ENCODE measurements around the gene VMP1. TPM values are rescaled to one million over a fixed set of nuclear protein-coding genes. Genes with fewer than 3 reads are reported as not detected.
A peak's percentile ranks its signal among the peaks of the same experiment; 100 is the strongest.
"Not testable (repeated sequence)": the region's sequence is repeated elsewhere in the genome, so short reads cannot be mapped to it uniquely, and the experiment has no call there.

VMP1 gene
- total RNA-seq, 1 experiment from 2014 or later, result 236 TPM

DNA sequence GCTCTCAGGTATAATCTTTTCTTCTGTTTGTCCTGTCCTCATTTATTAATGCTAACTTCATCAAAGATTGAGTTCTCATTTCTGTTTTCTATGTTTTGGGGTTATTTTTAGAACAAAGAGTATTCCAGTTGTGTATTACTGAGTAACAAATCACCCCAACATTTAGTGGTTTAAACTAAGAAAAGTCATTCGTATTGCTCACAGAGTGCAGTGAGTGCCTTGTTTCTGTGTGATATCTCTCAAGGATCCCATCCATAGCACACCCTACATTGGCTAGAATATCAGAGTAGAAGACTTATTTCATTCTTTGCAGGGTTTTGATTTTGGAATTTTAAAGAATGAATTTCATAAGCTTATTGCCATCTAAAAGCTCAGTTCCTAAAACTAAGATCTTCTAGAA, 72.1 kb downstream of the VMP1 start:
- TF ChIP-seq EZH2 (IDR thresholded peaks at IDR 0.05; ENCODE audit: low read depth), result no peak
- TF ChIP-seq, protein P1, sequence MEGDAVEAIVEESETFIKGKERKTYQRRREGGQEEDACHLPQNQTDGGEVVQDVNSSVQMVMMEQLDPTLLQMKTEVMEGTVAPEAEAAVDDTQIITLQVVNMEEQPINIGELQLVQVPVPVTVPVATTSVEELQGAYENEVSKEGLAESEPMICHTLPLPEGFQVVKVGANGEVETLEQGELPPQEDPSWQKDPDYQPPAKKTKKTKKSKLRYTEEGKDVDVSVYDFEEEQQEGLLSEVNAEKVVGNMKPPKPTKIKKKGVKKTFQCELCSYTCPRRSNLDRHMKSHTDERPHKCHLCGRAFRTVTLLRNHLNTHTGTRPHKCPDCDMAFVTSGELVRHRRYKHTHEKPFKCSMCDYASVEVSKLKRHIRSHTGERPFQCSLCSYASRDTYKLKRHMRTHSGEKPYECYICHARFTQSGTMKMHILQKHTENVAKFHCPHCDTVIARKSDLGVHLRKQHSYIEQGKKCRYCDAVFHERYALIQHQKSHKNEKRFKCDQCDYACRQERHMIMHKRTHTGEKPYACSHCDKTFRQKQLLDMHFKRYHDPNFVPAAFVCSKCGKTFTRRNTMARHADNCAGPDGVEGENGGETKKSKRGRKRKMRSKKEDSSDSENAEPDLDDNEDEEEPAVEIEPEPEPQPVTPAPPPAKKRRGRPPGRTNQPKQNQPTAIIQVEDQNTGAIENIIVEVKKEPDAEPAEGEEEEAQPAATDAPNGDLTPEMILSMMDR (conservative IDR thresholded peaks at IDR 0.05), result no peak
- intact Hi-C loops (cut with micrococcal nuclease; ENCODE audit: unreplicated experiment), result no loop called here
- H3K4me1 ChIP-seq (replicated peaks; ENCODE audit: insufficient read depth), result peaks cover 56% of the 10 kb centered on the region
- no TSS peak for BruUV-seq (replicated peaks)
- ChIA-PET POLR2A (ENCODE audit: unreplicated experiment) (no interaction called here), CTCF (no interaction called here)
- peaks cover 30% of the 10 kb centered on the region for H3K36me3 ChIP-seq (ENCODE audit: low read depth)
- no peaks in the 10 kb centered on the region for H3K9me2 ChIP-seq (ENCODE audit: insufficient read depth)
- no peaks in the 10 kb centered on the region for H3K27me3 ChIP-seq (ENCODE audit: insufficient read depth, low read depth)
- no peak for DNase-seq
- H3K4me2 ChIP-seq, result no peak overlapping the region
- no peaks in the 10 kb centered on the region for H3K9me3 ChIP-seq (ENCODE audit: insufficient read depth, low read depth)
- H4K20me1 ChIP-seq (ENCODE audit: insufficient read depth), result no peaks in the 10 kb centered on the region
- no peak overlapping the region for H3K4me3 ChIP-seq
- peak overlapping the region; percentile 98; the same call in 1 of the 2 replicates for H3K27ac ChIP-seq
- H3F3A ChIP-seq (ENCODE audit: insufficient read depth, low read depth), result peaks cover 33% of the 10 kb centered on the region
- peaks cover 16% of the 10 kb centered on the region for H3K79me2 ChIP-seq (ENCODE audit: low read depth)
- no peak overlapping the region for H2AFZ ChIP-seq

DNA sequence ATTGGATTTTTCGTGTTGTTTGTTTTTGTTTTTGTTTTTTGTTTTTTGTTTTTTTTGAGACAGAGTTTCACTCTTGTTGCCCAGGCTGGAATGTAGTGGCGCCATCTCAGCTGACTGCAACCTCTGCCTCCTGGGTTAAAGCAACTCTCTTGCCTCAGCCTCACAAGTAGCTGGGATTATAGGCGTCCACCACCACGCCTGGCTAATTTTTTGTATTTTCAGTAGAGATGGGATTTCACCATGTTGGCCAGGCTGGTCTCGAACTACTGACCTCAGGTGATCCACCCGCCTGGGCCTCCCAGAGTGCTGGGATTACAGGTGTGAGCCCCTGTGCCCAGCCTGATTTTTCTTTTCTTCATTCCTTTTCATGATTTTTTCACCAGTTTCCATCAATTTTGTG, 73.1 kb downstream of the VMP1 start:
- intact Hi-C loops (cut with micrococcal nuclease; ENCODE audit: unreplicated experiment); H4K20me1 ChIP-seq (ENCODE audit: insufficient read depth); DNase-seq; H3K9me3 ChIP-seq (ENCODE audit: insufficient read depth, low read depth); POLR2A ChIA-PET (ENCODE audit: unreplicated experiment); H3K4me3 ChIP-seq; H3K4me2 ChIP-seq; CTCF ChIA-PET; H2AFZ ChIP-seq; BruUV-seq (replicated peaks); H3K27me3 ChIP-seq (ENCODE audit: insufficient read depth, low read depth); H3K9me2 ChIP-seq (ENCODE audit: insufficient read depth): not testable (repeated sequence)
- peaks cover 24% of the 10 kb centered on the region for H3K36me3 ChIP-seq (ENCODE audit: low read depth)
- H3K79me2 ChIP-seq (ENCODE audit: low read depth), result peaks cover 25% of the 10 kb centered on the region
- peak overlapping the region; percentile 98 for H3K27ac ChIP-seq
- H3K4me1 ChIP-seq (replicated peaks; ENCODE audit: insufficient read depth), result peaks cover 66% of the 10 kb centered on the region
- H3F3A ChIP-seq (ENCODE audit: insufficient read depth, low read depth), result peaks cover 43% of the 10 kb centered on the region

DNA sequence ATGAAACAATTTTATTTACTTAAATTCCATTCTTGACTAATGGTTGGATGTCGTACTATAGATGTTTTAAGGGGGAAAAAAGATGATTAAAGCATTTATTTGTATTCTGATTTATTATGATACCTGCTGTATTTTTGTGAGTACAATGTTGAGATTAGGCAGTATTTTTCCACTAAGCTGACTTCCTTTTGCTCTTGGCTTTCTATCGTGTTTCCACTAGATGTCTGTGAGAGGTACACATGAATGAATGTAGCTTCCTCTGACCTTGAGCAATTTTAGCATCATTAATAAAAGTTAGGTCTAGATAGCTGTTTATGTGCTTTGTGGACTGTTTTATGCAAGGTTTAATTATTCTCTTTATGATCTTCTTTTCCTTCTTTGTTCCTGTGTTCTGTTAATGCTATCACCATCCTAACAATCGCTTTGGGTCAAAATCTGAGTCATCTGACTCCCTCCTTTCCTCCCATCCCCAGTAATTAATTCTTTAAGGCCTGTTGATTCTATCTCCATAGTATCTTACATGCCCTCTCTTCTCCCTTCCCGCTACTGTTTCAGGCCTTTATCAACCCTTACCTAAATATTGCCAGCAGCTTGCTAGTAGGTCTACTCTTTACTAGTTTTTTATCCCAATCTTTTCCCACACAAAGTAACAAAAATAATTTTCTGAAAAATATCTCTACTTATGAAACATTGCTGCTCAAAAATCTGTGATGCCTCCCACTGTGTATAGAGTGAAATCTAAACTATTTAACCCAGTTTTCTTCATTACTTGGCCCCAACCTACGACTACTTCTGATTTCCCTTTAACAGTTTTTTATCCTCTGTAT, 76.0 kb downstream of the VMP1 start:
- peak; percentile 14 to 90 for DNase-seq

More for the DNA sequence above, 76.0 kb downstream of the VMP1 start:
- Histone ChIP-seq H3K27ac (peak overlapping the region; percentile 98), H3K9me3 (ENCODE audit: insufficient read depth, low read depth) (no peaks in the 10 kb centered on the region), H3K4me2 (peak overlapping the region; percentile 79), H3K4me3 (peak overlapping the region; percentile 47), H3K4me1 (replicated peaks; ENCODE audit: insufficient read depth) (peaks cover 79% of the 10 kb centered on the region), H4K20me1 (ENCODE audit: insufficient read depth) (no peaks in the 10 kb centered on the region), H3K79me2 (ENCODE audit: low read depth) (peaks cover 39% of the 10 kb centered on the region), H3K36me3 (ENCODE audit: low read depth) (peaks cover 8% of the 10 kb centered on the region), H3K9me2 (ENCODE audit: insufficient read depth) (no peaks in the 10 kb centered on the region), H3F3A (ENCODE audit: insufficient read depth, low read depth) (peaks cover 70% of the 10 kb centered on the region), H2AFZ (no peak overlapping the region), H3K27me3 (ENCODE audit: insufficient read depth, low read depth) (no peaks in the 10 kb centered on the region)
- POLR2A ChIA-PET (ENCODE audit: unreplicated experiment), result interaction anchor here (0.5 to 2.3 kb wide), 16 partner anchors 22 to 110 kb away, joined by 3 to 32 read pairs (median 6); partner anchors contain the start of gene RPS6KB1
- CTCF ChIA-PET, result no interaction called here
- TF ChIP-seq EZH2 (IDR thresholded peaks at IDR 0.05; ENCODE audit: low read depth), result no peak
- TF ChIP-seq, protein P1 (conservative IDR thresholded peaks at IDR 0.05), result no peak
- intact Hi-C loops (cut with micrococcal nuclease; ENCODE audit: unreplicated experiment), result loop anchor here (1.0 kb wide), 1 partner anchor 54 kb away; no protein-coding TSS in a partner anchor
- TSS peak; percentile 67 for BruUV-seq (replicated peaks)

Measured in PC-9 (cell line).